H1 (cell line): ENCODE measurements around the gene SERPINB1. TPM values are rescaled to one million over a fixed set of nuclear protein-coding genes. Genes with fewer than 3 reads are reported as not detected.

Experiments
- CTCF ChIA-PET: fragments of 300-600 bp; sonication (Branson Sonifier 250); formaldehyde crosslinking; loops from one replicate; lab custom pipeline; 2021; ENCODE audit not compliant: partially characterized antibody; lab: Charles Lee
- POLR2A ChIA-PET: fragments of 300-600 bp; sonication (Branson Sonifier 250); formaldehyde crosslinking; loops from one replicate; lab custom pipeline; 2021; ENCODE audit warnings: inconsistent platforms; ENCODE audit not compliant: partially characterized antibody; lab: Charles Lee
- DNase-seq, 2 experiments: peaks; one replicate each; pipeline versions ENCODE4 v3.0.0 to v3.0.0-alpha.2; 2010 to 2022; ENCODE audit warnings: low spot score in 2 of 2, low read depth in 1 of 2, mixed read lengths in 1 of 2
- FAIRE-seq: peaks from 2 replicates; lab custom pipeline; 2011; peaks lifted over from hg19 to GRCh38; lab: Jason Lieb, UNC
- H2AFZ ChIP-seq: 2 replicates; pipeline ENCODE4 v1.8.1; 2012; ENCODE audit warnings: low read length, inconsistent platforms
- H2AK5ac ChIP-seq: 2 replicates; pipeline ENCODE4 v1.6.1; 2013; ENCODE audit warnings: low read depth, low read length
- H2BK120ac ChIP-seq: replicated peaks from 2 replicates; pipeline ENCODE3; 2013; ENCODE audit warnings: low read depth, low read length, inconsistent platforms
- H2BK12ac ChIP-seq: 2 replicates; pipeline ENCODE4 v1.6.1; 2013; ENCODE audit warnings: low read depth, low read length
- H2BK15ac ChIP-seq: 2 replicates; pipeline ENCODE4 v1.6.1; 2013; ENCODE audit warnings: low read length
- H2BK20ac ChIP-seq: 2 replicates; pipeline ENCODE4 v1.6.1; 2013; ENCODE audit warnings: low read length
- H2BK5ac ChIP-seq: 2 replicates; pipeline ENCODE4 v1.6.1; 2013; ENCODE audit warnings: low read depth, low read length
- H3K14ac ChIP-seq: 2 replicates; pipeline ENCODE4 v1.6.1; 2013; ENCODE audit warnings: inconsistent platforms; ENCODE audit not compliant: insufficient read length
- H3K18ac ChIP-seq: 2 replicates; pipeline ENCODE4 v1.6.1; 2013; ENCODE audit warnings: low read length; ENCODE audit errors: extremely low read depth
- H3K23ac ChIP-seq: 2 replicates; pipeline ENCODE4 v1.6.1; 2013; ENCODE audit warnings: inconsistent platforms; ENCODE audit not compliant: insufficient read length
- H3K23me2 ChIP-seq: 2 replicates; pipeline ENCODE4 v1.6.1; 2013; ENCODE audit warnings: low read depth, low read length
- H3K27ac ChIP-seq: 2 replicates; pipeline ENCODE4 v1.6.1; 2011; ENCODE audit warnings: low read depth, low read length, inconsistent platforms
- H3K27me3 ChIP-seq, 4 experiments: replicated peaks in 1 of 4; 1 replicate in 1 of 4; 2 replicates in 3 of 4; pipeline versions ENCODE4 v1.6.1 to v1.8.1; 2011 to 2013; ENCODE audit warnings: low read length in 3 of 4, mild to moderate bottlenecking in 3 of 4, inconsistent platforms in 2 of 4, mixed read lengths in 2 of 4, moderate library complexity in 1 of 4; ENCODE audit not compliant: control insufficient read depth in 3 of 4, insufficient read depth in 3 of 4; ENCODE audit errors: extremely low read depth in 1 of 4
- H3K36me3 ChIP-seq, 4 experiments: 2 replicates each; pipeline versions ENCODE4 v1.6.1 to v1.8.1; 2011 to 2013; ENCODE audit warnings: mild to moderate bottlenecking in 4 of 4, low read length in 3 of 4, moderate library complexity in 2 of 4, control low read depth in 1 of 4, inconsistent platforms in 1 of 4; ENCODE audit not compliant: insufficient read depth in 4 of 4, control insufficient read depth in 2 of 4
- H3K4ac ChIP-seq: replicated peaks from 2 replicates; pipeline ENCODE3; 2013; ENCODE audit warnings: low read length, low read depth, mixed read lengths, inconsistent platforms; ENCODE audit not compliant: insufficient read length
- H3K4me1 ChIP-seq, 4 experiments: replicated peaks in 1 of 4; 1 replicate in 1 of 4; 2 replicates in 3 of 4; pipeline versions ENCODE4 v1.6.1 to v1.8.1; 2011 to 2013; ENCODE audit warnings: low read length in 3 of 4, inconsistent platforms in 2 of 4, mixed read lengths in 1 of 4; ENCODE audit not compliant: insufficient read depth in 4 of 4, control insufficient read depth in 3 of 4
- H3K4me2 ChIP-seq, 2 experiments: 2 replicates each; pipeline versions ENCODE4 v1.6.1 to v1.8.1; 2011 to 2013; ENCODE audit warnings: low read depth in 2 of 2, low read length in 2 of 2, control low read depth in 1 of 2, inconsistent platforms in 1 of 2, mild to moderate bottlenecking in 1 of 2; ENCODE audit not compliant: insufficient read depth in 1 of 2
- H3K4me3 ChIP-seq, 4 experiments: fragments of 200-600, 300-600 bp in 1 of 4; sonication (generic), shearing (Covaris generic), sonication (Bioruptor Twin) in 1 of 4; 2 replicates each; pipeline versions ENCODE4 v1.5.1 to v1.8.1; 2011 to 2016; ENCODE audit warnings: low read length in 4 of 4, low read depth in 3 of 4, control low read depth in 2 of 4, inconsistent platforms in 2 of 4, mild to moderate bottlenecking in 2 of 4, mixed read lengths in 1 of 4, moderate library complexity in 1 of 4; ENCODE audit not compliant: insufficient read depth in 2 of 4; ENCODE audit errors: extremely low read depth in 1 of 4
- H3K56ac ChIP-seq: replicated peaks from 2 replicates; pipeline ENCODE3; 2013; ENCODE audit warnings: low read depth, mild to moderate bottlenecking, mixed read lengths, low read length, inconsistent platforms; ENCODE audit not compliant: insufficient read length
- H3K79me1 ChIP-seq: 2 replicates; pipeline ENCODE4 v1.6.1; 2013; ENCODE audit warnings: low read depth, low read length, control low read depth
- H3K79me2 ChIP-seq, 2 experiments: 2 replicates each; pipeline versions ENCODE4 v1.6.1 to v1.8.1; 2012 to 2013; ENCODE audit warnings: low read length in 2 of 2, mild to moderate bottlenecking in 2 of 2, inconsistent platforms in 1 of 2; ENCODE audit not compliant: insufficient read depth in 2 of 2, control insufficient read depth in 1 of 2
- H3K9ac ChIP-seq, 4 experiments: replicated peaks in 1 of 4; 1 replicate in 1 of 4; 2 replicates in 3 of 4; pipeline versions ENCODE4 v1.6.1 to v1.8.1; 2011 to 2013; ENCODE audit warnings: low read depth in 3 of 4, low read length in 3 of 4, control low read depth in 2 of 4, mild to moderate bottlenecking in 2 of 4, moderate library complexity in 2 of 4, inconsistent platforms in 1 of 4; ENCODE audit errors: extremely low read depth in 1 of 4
- H3K9me3 ChIP-seq, 2 experiments: 2 replicates each; pipeline versions ENCODE4 v1.6.1 to v1.8.1; 2012 to 2013; ENCODE audit warnings: mild to moderate bottlenecking in 2 of 2, moderate library complexity in 2 of 2, control low read depth in 1 of 2, inconsistent platforms in 1 of 2, low read depth in 1 of 2, low read length in 1 of 2, mixed read lengths in 1 of 2; ENCODE audit not compliant: insufficient read depth in 2 of 2
- H4K20me1 ChIP-seq, 2 experiments: replicated peaks in 1 of 2; 2 replicates each; pipeline versions ENCODE3 to v1.8.1; 2011 to 2013; ENCODE audit warnings: inconsistent platforms in 2 of 2, low read length in 2 of 2, mild to moderate bottlenecking in 1 of 2; ENCODE audit not compliant: insufficient read depth in 2 of 2, control insufficient read depth in 1 of 2
- H4K5ac ChIP-seq: 2 replicates; pipeline ENCODE4 v1.6.1; 2013; ENCODE audit warnings: low read length, low read depth, mixed read lengths, inconsistent platforms; ENCODE audit not compliant: insufficient read length
- H4K8ac ChIP-seq: 2 replicates; pipeline ENCODE4 v1.8.0; 2013; ENCODE audit warnings: mild to moderate bottlenecking, moderate library complexity, low read length, inconsistent platforms; ENCODE audit not compliant: insufficient read depth; ENCODE audit errors: extremely low read depth
- H4K91ac ChIP-seq: replicated peaks from 2 replicates; pipeline ENCODE3; 2013; ENCODE audit warnings: low read length, mixed read lengths, inconsistent platforms; ENCODE audit not compliant: insufficient read length
- KDM1A ChIP-seq: fragments of 200-600, 300-600 bp; sonication (generic); IDR thresholded peaks from 2 replicates; pipeline ENCODE4 v1.7.1; 2016; ENCODE audit warnings: mild to moderate bottlenecking, low read length, borderline replicate concordance
- SIRT6 ChIP-seq: IDR thresholded peaks from one replicate; pipeline ENCODE4 v1.7.1; 2012; ENCODE audit warnings: low read length, inconsistent platforms
- TAF1 ChIP-seq: IDR thresholded peaks from 2 replicates; pipeline ENCODE4 v1.6.1; 2011; ENCODE audit warnings: mild to moderate bottlenecking, low read depth, low read length
- WGBS, 2 experiments: shearing (Covaris generic) in 1 of 2; methylation state at CpG; one replicate each; pipeline versions ENCODE4 v1.1.6 to v1.1.7; 2013 to 2015; ENCODE audit warnings: low lambda C conversion rate in 2 of 2, mixed read lengths in 2 of 2, inconsistent platforms in 1 of 2, low coverage in 1 of 2, missing lambda C conversion rate in 1 of 2; ENCODE audit not compliant: insufficient replicate concordance in 2 of 2, insufficient coverage in 1 of 2, insufficient read length in 1 of 2; ENCODE audit errors: extremely low coverage in 1 of 2, missing lambda C conversion rate in 1 of 2; 5-methylcytosine and 5-hydroxymethylcytosine counted together
- polyA plus RNA-seq, 7 experiments: library from polyadenylated mRNA; depleted of rRNA in 3 of 7; stranded (reverse) in 5 of 7; unstranded in 2 of 7; fragments of >200 nt in 5 of 7; fragments of 200-250 nt in 2 of 7; gene quantifications; 1 replicate in 5 of 7; 2 replicates in 1 of 7; 4 replicates in 1 of 7; pipeline versions ENCODE4 v1.2.1 to v1.2.3, GENCODE V29; 2011 to 2013; ENCODE audit warnings: missing spikeins in 2 of 7, mixed read lengths in 2 of 7
- total RNA-seq: library from RNA; stranded (reverse); fragmentation: NEBNext Ultra II Directional; extraction: Animal tissue kit (Norgen Biotek cat#: 25700); gene quantifications from 2 replicates; pipeline ENCODE4 v1.2.1, GENCODE V29; 2021
- TF ChIP-seq, protein P1 (sequence below): IDR thresholded peaks from 2 replicates; pipeline ENCODE4 v1.6.1; 2011; ENCODE audit warnings: low read length, improper control_type of control experiment

SERPINB1 gene
- total and polyA plus RNA-seq, 2 of the 8 experiments (the other 6 are each of a cell fraction or from before 2014, with no cell fraction given), result 8.1 to 17.3 TPM

- ChIA-PET CTCF (interaction anchor here (0.5 to 2.1 kb wide), 5 partner anchors 9 to 182 kb away, joined by 3 to 15 read pairs (median 3); no protein-coding TSS in a partner anchor), POLR2A (interaction anchor here (1.0 to 3.0 kb wide), 5 partner anchors 9 to 59 kb away, joined by 3 to 9 read pairs (median 3); no protein-coding TSS in a partner anchor)
- H4K8ac ChIP-seq, result no peak overlapping the region
- no peak overlapping the region for H3K4me3 ChIP-seq
- no peaks in the 10 kb centered on the region for H3K79me1 ChIP-seq
- H3K9ac ChIP-seq, result no peak overlapping the region
- no peak for FAIRE-seq
- 90% methylated on average over 7 of the region's 7 CpGs; no CpG with 5 or more reads in 1 of the 2 experiments for WGBS, 2 experiments
- no peak overlapping the region for H2AFZ ChIP-seq
- H3K23me2 ChIP-seq, result peaks cover 4% of the 10 kb centered on the region; the same call in 1 of the 2 replicates
- H3K56ac ChIP-seq, result no peak overlapping the region
- peaks cover 0 to 18% (median 7%) of the 10 kb centered on the region in 4 experiments for H3K4me1 ChIP-seq
- no peaks in the 10 kb centered on the region for H3K36me3 ChIP-seq
- no peak overlapping the region for H3K27ac ChIP-seq
- H2BK120ac ChIP-seq, result no peak overlapping the region
- no peak overlapping the region for H3K23ac ChIP-seq
- 0 out of 2 replicates have a peak overlapping the region, but pooled peaks have one; percentile 22 for H2BK15ac ChIP-seq
- no peak overlapping the region for H3K14ac ChIP-seq
- no peak overlapping the region for H4K91ac ChIP-seq
- H4K20me1 ChIP-seq, result no peaks in the 10 kb centered on the region
- H2BK12ac ChIP-seq, result peak overlapping the region; percentile 2; the same call in 1 of the 2 replicates
- peak overlapping the region; percentile 5; the same call in 1 of the 2 replicates for H2BK5ac ChIP-seq
- H3K27me3 ChIP-seq, result no peaks in the 10 kb centered on the region
- H3K79me2 ChIP-seq, result no peaks in the 10 kb centered on the region
- H2BK20ac ChIP-seq, result no peak overlapping the region; the same call in 1 of the 2 replicates
- no peak for DNase-seq
- no peak overlapping the region for H3K4me2 ChIP-seq
- no peak overlapping the region for H2AK5ac ChIP-seq
- 0 out of 2 replicates have a peak overlapping the region, but pooled peaks have one; percentile 10 for H3K18ac ChIP-seq
- no peaks in the 10 kb centered on the region for H3K9me3 ChIP-seq
- no peak overlapping the region for H4K5ac ChIP-seq
- no peak overlapping the region for H3K4ac ChIP-seq
- no peak for TF ChIP-seq TAF1
- TF ChIP-seq, protein P1, sequence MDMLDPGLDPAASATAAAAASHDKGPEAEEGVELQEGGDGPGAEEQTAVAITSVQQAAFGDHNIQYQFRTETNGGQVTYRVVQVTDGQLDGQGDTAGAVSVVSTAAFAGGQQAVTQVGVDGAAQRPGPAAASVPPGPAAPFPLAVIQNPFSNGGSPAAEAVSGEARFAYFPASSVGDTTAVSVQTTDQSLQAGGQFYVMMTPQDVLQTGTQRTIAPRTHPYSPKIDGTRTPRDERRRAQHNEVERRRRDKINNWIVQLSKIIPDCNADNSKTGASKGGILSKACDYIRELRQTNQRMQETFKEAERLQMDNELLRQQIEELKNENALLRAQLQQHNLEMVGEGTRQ, result no peak
- TF ChIP-seq SIRT6, result no peak
- TF ChIP-seq KDM1A, result no peak
These were observed 15.5 kb upstream of the SERPINB1 start for GRCh38 chr6:2857185-2857579.
